CD4-positive, alpha-beta T cell treated with Interleukin-1 beta for 1 hour (primary cell): ENCODE measurements around the gene ABLIM3.

Experiments
- DNase-seq, 2 donors: peaks; one replicate each; pipeline ENCODE4 v3.0.0-alpha.2; 2020 to 2022

ABLIM3 gene

GRCh38 chr5:149133795-149134777 is 7.2 kb upstream of the ABLIM3 start:
- peak in 1 of 2 donors; percentile 14 for DNase-seq

- no peak for DNase-seq
Measured at GRCh38 chr5:149134778-149135500, 6.4 kb upstream of the ABLIM3 start.

GRCh38 chr5:149135536-149136201 is 5.6 kb upstream of the ABLIM3 start:
- no peak for DNase-seq

GRCh38 chr5:149138182-149138923 is 2.9 kb upstream of the ABLIM3 start:
- no peak for DNase-seq

GRCh38 chr5:149140197-149141002 is 893 bp upstream of the ABLIM3 start:
- no peak for DNase-seq

- no peak for DNase-seq
Measured at GRCh38 chr5:149141957-149142851, 911 bp downstream of the ABLIM3 start.

GRCh38 chr5:149143470-149143869 is 2.2 kb downstream of the ABLIM3 start:
- DNase-seq = no peak

- DNase-seq = no peak
Measured at GRCh38 chr5:149144637-149145036, 3.3 kb downstream of the ABLIM3 start.

GRCh38 chr5:149145138-149145537 is 3.8 kb downstream of the ABLIM3 start:
- DNase-seq = no peak

- DNase-seq = no peak
Measured at GRCh38 chr5:149147676-149148075, 6.4 kb downstream of the ABLIM3 start.

GRCh38 chr5:149149942-149150341 is 8.6 kb downstream of the ABLIM3 start:
- DNase-seq = no peak

- no peak for DNase-seq
Measured at GRCh38 chr5:149150457-149150856, 9.2 kb downstream of the ABLIM3 start.

GRCh38 chr5:149151717-149152116 is 10.4 kb downstream of the ABLIM3 start:
- no peak for DNase-seq

GRCh38 chr5:149152317-149152746 is 11.0 kb downstream of the ABLIM3 start:
- DNase-seq = no peak

GRCh38 chr5:149153193-149153750 is 12.0 kb downstream of the ABLIM3 start:
- DNase-seq = no peak

- no peak for DNase-seq
Measured at GRCh38 chr5:149153751-149154610, 12.7 kb downstream of the ABLIM3 start.

GRCh38 chr5:149154650-149155049 is 13.4 kb downstream of the ABLIM3 start:
- no peak for DNase-seq

GRCh38 chr5:149156435-149157083 is 15.3 kb downstream of the ABLIM3 start:
- DNase-seq = no peak

- DNase-seq = no peak
Measured at GRCh38 chr5:149157330-149157729, 16.0 kb downstream of the ABLIM3 start.
